Activated T-helper 9 cell treated with anti-CD3 and anti-CD28 coated beads, Interleukin-2, amount 50 U/mL, for 16 hours (primary cell): ENCODE measurements around the gene ZNF438.

ENCODE experiments used
- DNase-seq: peaks from one replicate; pipeline ENCODE4 v3.0.0-alpha.2; 2020; ENCODE audit warnings: low read depth

ZNF438 gene

DNA sequence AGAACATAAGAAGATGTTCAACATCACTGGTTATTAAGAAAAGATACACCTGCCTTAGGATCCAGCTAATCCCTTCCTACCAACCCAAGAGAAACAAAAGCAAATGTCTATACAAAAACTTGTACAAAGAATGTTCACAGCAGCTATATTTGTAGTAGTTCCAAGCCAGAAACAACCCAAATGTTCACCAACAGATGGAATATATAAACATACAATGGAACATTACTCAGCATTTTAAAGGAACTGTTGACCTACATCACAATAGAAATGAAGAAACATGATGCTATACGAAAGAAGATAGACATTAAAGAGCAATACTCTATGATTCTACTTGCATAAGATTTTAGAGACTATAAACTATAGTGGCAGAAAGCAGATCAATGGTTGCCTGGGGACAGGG lies 149.4 kb downstream of the ZNF438 start:
- no peak for DNase-seq

DNA sequence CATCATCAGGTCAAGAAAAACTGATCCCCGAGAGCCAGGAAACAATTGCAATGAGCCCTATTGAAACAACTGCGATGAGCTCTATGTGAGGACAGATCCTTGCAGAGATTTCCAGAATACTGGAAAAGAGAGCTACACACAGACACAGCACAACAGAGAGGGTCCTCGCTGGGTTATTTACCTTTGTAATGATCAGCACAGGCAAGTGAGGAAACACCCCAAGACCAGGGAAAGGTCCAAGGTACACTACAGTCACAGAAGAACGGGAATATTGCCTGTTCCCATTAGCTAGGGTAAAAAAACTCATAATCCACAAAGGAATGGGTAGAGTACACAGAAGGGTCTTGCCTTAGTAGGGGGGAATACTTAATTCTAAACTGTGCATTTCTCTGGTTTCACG lies 152.7 kb downstream of the ZNF438 start:
- no peak for DNase-seq

DNA sequence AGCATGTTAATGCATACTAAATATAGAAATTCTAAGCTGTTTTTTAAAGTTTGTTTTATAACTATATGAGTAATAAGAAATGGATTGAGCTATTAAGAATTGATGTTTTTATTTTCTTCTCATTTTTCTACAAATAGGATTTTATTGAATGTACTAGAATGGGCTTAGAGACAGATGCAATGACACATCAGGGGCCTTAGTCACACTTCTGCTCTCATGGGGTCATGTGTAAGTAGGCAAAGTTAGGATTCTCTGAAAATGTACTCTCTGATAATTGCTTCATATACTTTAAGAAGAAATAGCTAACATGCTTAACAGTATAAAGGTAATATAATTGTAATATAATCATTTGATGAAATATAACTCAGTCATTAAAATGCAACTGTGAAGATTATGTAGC lies 154.6 kb downstream of the ZNF438 start:
- no peak for DNase-seq

DNA sequence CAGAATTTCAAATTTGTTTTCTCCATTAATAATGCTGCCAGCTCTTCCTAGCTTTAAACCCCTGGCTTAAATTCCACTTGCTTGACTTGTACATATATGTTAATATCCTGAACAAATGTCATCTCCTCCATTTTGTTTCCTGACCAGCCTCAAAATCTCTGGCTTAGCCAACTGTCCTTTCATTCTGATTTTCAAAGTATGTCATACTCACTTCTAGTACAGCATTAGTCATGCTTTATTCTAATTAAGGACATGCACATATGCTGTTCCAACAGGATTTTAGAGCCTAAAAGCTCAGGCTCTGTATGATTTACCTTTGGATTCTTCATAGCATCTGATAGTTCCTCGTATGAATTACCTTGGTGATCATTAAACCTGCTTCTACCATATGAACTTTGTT lies 158.3 kb downstream of the ZNF438 start:
- no peak for DNase-seq

DNA sequence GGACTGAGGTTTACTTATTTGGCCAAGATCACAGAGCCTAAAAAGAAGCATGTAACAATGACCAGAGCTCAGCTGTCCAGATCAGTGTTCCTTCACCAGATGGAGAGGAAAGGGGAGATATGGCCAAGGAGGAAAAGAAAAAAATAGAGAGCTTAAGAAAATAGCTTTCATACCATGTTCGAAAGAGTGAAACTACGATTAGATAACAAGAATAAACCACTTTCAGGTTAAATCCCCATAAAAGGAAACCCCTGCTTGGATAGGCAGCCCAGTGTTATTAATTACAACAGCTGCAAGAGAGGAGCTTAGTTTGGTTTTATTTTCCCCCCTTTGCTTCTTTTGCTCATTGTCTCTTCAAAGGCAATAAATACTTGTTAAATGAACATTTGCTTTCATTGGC lies 160.8 kb downstream of the ZNF438 start:
- DNase-seq, result no peak

DNA sequence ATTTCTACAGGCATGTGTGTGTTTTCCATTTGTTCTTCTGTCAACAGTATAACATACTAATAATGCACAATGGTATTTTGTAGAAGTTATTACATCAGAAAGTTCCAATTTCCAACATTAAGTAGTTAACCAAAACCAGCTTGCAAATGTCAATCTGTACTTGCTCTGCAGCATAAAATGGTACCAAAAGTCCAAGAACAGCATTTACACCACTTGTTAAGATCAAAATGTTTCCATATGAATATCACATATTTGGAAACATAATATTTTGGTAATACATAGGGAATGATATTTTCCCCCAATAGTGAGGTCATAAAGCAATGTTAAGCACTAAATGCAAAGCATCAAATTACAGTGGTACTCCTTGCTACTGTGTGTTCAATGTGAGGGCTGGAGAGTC lies 162.1 kb downstream of the ZNF438 start:
- DNase-seq, result no peak

DNA sequence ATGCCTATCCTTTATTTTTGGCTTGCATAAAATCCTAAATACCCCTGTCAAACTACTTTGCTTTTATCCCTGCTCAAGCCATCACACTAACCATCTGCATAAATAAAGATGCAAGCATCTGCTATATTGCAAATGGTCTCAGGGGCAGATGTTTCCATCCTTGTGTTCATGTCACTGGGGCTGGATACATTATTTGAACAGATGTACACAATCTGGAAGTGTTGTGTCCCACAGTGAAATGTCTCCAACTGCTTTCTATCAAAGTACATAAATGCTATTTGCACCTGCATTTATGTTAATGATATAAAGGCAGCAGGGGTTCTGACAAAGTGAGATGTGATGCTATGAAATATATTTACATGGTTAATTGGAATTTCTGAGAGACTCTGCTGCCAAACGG lies 163.1 kb downstream of the ZNF438 start:
- DNase-seq, result no peak

DNA sequence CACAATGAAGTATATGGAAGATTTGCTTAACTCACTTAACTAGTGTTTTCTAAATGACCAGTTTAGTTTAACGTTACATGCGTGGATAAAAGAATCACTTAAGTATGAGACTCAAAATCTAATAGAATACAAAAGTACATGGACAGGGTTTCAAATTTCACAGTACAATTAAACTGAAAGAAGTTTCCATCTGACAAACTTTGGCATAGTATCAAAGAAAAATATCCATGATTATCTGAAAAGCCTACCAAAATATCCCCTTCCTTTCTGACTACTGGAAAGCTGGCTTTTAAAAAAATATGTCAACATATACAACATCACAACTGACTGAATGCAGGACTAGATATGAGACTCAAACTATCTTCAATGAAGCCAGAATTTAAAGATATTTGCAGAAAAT lies 164.8 kb downstream of the ZNF438 start:
- DNase-seq, result no peak

DNA sequence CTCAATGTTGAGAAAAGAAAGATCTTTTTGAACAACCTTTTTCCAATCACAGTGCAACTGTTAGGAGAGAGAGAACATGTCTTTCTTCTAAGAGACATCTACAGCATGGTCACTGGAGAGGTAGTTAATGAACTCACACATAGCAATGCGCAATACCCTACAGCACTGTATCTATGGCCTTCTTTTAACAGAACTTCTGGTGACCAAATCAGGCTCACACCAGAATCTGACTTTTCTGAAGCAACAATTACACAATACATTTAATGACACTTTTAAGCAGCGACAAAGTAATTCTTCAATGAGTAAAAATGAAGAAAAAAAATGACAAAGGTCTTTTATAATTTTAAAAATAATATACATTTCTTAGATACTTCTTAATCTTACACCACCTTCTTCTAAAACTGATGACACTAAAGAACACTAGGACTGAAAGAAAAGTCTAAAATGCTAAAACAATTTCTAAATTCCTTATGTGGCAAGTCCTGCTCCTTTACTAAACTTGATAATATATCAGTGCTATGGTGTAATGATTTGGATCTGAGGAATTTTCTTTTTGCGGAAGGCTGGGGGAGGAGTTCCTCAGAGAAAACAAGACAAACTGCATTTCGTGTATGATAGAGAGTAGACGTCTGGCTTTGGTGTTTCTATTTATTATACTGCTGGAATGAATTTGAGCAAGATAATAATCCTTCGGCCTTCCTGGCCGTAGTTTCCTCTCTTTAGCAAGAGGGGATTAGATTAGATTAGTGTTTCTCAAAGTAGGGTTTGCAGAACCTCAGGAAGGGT lies 166.3 kb downstream of the ZNF438 start:
- DNase-seq, result no peak

DNA sequence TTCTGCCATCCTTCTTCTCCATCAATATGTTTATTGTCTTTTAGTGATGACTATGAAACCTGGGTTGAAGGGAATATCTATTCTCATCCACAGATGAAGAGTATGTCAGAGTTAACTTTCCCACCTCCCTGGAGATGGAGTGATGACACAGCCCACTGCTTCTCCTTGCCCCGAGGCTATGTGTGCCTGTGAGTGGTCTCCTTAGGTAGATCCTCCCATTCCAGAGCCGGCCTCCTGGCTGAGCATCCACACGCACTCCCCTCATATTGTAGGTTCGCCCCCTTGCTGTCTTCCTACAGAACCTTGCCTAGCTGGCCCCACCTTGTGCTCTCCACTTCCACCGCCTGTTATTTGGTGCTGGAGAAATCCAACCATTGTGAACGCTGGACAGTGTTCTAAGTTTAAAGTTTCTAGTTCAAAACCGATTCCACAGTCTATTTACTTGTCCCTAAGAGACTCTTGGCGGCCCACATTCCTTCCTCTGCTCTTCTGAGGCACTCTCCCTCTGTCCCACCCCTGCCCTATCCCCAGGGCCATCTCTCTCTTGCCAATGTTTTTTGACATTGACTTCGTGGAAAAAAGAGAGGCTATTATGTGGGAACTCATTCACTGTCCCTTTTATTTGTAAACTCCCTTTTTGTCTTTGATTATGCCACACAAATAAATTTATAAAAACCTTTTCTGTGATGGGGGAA lies 168.0 kb downstream of the ZNF438 start:
- no peak for DNase-seq

DNA sequence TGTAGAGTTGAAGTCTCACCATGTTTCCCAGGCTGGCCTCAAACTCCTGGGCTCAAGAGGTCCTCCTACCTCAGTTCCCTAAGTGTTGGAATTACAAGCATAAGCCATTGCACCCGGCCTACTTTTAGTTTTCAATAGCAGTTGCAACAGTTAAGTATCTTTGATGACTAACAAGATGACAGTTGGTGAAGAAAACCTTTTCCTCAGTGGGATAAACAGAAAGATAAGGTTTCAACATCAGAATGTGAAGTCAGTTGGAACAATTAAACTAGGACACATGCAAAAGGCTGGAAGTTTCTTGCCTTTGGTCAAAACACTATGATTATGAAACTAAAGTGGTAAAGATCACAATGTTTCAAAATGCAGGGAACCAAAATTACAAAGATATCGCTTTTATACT lies 169.2 kb downstream of the ZNF438 start:
- DNase-seq, result no peak

DNA sequence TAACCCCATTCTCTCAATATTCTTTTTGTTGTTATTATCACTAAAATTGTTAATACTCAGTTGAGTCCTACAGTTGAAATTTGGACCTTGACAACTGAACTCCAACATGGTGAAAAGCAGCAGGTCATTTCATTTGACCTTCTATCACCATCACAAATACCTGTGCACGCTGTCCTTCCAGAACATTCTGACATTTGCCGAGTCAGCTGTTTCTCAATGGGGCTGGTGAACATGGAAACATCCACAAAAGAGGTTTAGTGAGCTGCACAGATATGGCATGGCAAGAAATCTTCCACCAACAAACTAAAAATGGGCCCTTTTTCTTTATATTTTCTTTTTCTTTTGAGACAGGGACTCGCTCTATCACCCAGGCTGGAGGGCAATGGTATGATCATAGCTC lies 169.7 kb downstream of the ZNF438 start:
- no peak for DNase-seq

DNA sequence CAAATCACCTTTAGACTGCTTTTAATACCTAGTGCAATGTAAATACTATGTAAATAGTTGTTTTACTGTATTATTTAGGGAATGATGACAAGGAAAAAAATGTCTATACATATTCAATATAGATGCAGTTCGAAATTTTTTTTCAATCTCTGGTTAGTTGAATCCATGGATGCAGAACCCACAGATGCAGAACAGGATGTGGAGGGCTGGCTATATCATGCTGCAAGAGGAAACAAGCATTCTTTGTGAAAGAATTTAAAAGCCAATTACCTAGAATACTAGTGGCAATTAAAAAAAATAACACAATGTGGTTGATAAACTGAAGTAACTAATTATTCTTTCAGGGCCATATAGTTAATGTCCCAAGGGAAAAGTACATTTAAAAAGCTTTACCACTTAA lies 170.4 kb downstream of the ZNF438 start:
- DNase-seq, result no peak

DNA sequence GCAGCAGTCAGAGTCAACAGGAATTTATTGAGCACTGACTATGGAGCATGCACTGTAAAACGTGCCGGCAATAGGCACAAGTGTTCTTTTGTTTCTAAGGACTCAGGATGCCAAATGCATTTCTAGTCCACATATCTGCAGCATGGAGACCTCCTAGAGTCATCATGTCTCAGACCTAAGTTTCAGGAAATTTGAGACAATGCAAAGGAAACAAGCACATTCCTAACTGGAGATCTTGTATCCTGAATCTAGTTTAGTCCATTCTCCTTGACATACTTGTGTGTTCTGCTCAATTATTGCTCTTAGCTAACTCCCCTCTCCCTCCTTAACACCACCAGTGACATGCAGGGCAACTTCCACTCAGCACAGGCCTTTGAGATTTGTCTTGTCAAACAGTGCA lies 173.2 kb downstream of the ZNF438 start:
- no peak for DNase-seq

DNA sequence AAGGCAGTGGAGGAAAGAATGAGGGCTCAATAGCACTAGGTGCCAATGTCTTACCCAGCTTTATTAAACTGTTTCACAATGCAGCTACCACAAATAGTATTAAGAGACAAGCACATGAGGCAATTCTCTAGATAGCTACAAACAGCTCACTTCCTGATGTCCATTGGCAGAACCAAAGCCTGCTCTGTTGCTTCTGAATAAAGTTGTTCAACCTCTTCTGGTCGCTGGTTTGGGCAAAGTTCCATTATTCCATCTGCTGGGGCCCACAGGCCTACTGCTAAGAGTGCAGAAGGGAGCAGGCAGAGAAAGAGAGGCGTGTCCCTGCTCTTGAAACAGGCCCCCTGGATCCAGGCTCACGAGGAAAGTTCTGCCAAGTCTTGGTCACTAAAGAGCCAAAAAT lies 173.9 kb downstream of the ZNF438 start:
- no peak for DNase-seq

DNA sequence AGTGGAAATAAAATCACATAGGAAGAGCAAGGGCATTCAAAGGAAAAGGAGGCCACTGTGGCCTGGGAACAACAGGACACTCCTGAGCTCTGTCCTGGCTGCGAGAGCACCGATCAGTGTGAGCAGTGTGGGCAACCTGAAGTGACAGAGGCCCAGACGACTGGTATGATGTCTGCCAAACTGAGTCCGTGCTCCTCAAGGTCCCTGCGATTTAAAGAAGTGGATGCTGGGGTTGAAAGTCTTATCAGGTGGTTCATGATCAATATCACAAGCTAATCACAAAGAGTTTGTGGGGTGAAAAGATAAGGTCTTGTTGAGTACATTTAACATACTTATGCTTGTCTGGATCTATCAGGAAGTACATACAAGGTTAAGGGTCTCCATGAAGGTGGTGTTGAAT lies 176.5 kb downstream of the ZNF438 start:
- DNase-seq, result no peak

DNA sequence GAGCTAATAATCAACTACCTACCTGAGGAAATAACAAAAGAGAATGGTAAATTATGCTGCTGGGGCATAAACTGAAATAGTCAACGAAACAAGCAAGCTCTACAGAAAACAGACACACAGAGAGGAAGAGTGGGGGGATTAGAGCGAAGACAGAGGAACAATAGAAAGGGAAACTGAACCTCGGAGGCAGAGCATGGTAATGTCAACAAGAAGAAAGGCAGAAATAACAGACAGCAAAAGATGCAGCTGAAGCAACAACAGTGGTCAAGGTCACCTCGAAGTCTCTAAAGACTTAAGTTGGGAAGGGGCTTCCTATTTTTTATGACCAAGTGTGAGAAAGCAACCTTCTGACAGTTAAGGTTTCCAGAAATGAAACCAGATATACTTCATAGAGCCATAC lies 177.0 kb downstream of the ZNF438 start:
- DNase-seq, result no peak

DNA sequence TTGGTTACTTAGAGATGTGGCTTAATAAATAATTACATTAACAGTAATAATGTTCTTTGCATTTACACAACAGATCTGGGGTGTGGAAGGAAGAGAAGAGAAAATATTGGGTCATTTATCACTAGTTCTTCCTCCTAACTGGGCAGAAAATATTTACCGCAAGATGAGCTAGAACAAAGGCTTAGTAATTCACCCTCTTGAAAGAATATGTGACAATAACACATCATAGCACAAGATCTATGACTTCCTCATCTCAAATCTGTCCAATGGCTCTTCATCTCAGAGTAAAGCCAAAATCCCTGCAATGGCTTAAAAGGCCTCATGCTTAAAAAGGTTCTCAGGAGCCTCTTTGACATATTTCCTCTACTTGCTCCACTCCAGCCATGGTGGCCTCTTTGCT lies 178.6 kb downstream of the ZNF438 start:
- no peak for DNase-seq

DNA sequence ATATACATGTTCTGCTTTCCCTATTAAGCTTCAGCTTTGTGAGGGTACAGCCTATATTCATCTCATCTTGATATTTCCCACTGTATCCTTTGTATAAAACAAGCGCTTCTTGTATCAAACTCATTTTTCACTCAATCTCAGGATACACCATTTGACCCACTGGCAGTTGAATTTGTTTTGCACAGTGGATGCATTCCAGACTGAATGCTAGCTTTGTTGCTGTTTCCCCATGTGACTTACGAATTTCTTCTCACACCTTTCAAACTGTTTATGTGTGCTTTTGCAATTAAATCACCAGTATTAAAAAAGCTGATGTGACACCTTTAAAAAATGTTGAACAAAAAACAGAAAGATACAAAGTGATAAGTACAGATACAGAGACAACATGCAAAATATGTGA lies 180.9 kb downstream of the ZNF438 start:
- DNase-seq, result no peak

DNA sequence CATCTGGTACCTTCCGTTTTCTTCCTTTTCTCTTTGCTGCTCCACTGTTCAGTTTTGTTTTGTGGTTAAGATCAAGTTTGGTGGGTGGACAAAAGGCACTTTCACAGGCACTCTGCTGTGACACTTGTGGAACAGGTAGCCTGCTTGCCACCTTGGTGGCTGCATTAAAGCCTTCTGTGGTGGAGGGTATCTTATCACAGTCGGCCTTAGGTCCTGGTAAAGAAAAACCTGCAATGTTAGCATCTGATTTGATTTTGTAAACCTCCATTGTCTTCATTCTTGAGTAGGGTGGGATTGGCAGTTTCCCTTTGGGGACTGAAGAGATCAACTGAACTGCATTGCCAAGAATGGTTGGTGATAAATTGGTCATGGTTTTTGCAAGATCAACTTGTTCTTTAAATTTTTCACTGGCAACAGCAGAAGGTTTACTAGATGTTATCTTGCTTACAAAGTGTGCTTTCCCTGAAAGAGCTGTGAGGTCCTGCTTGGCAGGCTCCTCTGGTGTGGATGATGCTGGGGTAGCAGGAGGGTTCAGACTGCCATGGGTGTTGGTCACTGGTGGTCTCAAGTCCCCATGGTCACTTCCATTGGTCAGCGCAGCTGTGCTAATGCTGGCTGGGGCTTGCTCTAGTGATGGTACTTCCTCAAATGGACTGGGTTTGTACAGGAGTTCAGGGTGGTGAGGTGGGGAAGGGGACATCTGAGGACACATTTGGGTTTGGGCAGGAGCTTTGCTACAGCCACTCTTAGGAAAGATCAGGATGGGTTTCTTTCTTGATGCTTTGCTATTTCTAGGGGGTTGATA lies 182.2 kb downstream of the ZNF438 start:
- no peak for DNase-seq

DNA sequence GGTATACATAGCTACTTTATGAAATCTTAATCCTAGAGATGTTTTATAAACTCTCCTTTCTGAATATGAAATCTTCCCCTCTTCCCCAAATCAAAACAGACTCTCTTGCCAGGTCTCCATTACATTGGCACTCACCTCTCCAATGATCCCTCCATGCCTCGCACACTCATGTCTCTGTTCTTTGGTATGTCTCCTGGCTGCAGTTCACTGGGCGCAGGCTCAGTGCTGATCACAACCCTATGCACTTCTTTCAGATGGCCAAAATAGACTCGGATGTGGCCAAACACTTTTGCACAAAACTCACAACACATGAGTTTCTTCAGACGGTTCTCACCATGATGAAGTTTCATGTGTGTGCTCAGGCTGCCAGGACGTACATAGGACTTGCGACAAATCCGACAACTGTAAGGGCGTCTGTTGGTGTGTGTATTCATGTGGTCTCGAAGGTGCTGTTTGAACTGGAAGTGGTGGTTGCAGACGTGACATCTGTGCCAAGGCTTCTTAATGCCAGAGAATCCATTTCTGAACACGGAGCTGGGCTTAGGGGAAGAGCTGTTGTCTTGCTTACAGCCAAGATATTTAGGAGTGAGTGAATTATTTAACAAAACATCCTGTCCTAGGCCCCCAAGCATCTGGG lies 183.2 kb downstream of the ZNF438 start:
- no peak for DNase-seq

DNA sequence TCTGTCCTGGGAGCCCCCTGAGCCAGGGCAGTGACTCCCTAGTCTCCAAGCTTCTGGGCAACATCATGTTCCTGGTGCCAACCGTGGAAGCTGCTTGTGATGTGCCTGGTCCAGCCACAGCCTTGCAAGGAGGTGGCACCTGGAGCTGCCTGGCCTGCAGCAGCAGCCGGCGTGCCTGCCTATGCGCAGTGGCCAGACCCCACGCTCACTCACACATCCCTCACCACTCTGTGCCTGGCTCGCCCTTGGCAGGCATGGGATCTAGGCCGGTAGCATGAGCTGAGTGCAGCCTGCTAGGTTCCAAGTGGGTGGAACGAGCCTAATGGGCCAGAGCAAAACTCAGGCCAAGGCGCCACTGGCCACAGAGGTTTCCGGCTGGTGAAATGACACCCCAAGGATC lies 184.0 kb downstream of the ZNF438 start:
- no peak for DNase-seq

DNA sequence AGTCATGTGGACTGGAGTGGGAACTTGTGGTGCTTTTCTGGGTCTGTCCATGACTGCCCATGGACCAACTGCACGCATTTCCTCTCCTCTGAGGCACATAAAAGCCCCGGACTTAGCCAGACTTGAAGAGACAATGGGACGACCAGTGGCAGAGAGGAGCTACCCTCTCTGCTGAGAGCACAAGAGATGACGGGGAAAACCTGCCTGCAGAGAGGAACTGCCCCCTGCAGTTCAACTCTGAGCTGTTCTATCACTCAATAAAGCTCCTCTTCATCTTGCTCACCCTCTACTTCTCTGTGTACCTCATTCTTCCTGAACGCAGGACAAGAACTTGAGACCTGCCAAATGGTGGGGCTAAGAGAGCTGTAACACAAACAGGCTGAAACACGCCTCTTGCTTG lies 184.5 kb downstream of the ZNF438 start:
- DNase-seq, result no peak
